AG09309 (cell line): ENCODE results near the gene GNL1.
"Not testable (repeated sequence)": the region's sequence is repeated elsewhere in the genome, so short reads cannot be mapped to it uniquely, and the experiment has no call there.

ENCODE experiments used
- DNase-seq: peaks from one replicate; pipeline ENCODE4 v3.0.0-alpha.2; 2010; ENCODE audit warnings: low read depth
- H3K4me3 ChIP-seq: 2 replicates; pipeline ENCODE4 v1.5.1; 2011; ENCODE audit warnings: mild to moderate bottlenecking, low read depth, low read length, moderate library complexity; ENCODE audit not compliant: control insufficient read depth
- CTCF ChIP-seq: IDR thresholded peaks from 2 replicates; pipeline ENCODE4 v1.5.1; 2011; ENCODE audit warnings: mild to moderate bottlenecking, low read depth, low read length, inconsistent platforms; ENCODE audit not compliant: insufficient read depth, control insufficient read depth; ENCODE audit errors: missing control alignments

The GNL1 gene

GRCh38 chr6:30520522-30520921 lies 35.8 kb downstream of the GNL1 start:
- H3K4me3 ChIP-seq = no peak overlapping the region
- no peak for DNase-seq
- no peak for TF ChIP-seq CTCF

- H3K4me3 ChIP-seq, DNase-seq: not testable (repeated sequence)
These were observed 37.7 kb downstream of the GNL1 start for GRCh38 chr6:30518505-30519145.

GRCh38 chr6:30517767-30518504 lies 38.4 kb downstream of the GNL1 start:
- not testable (repeated sequence) for H3K4me3 ChIP-seq, DNase-seq

- DNase-seq = not testable (repeated sequence)
- H3K4me3 ChIP-seq = peak overlapping the region; percentile 25; the same call in 1 of the 2 replicates
These were observed 39.6 kb downstream of the GNL1 start for GRCh38 chr6:30516754-30517076.

- peak; percentile 86 for DNase-seq
- TF ChIP-seq CTCF = no peak
- H3K4me3 ChIP-seq = peak overlapping the region; percentile 25
These were observed 40.1 kb downstream of the GNL1 start for GRCh38 chr6:30515944-30516753.

- no peak for TF ChIP-seq CTCF
- H3K4me3 ChIP-seq = no peak overlapping the region
- DNase-seq = no peak
These were observed 41.2 kb downstream of the GNL1 start for GRCh38 chr6:30515106-30515505.

- no peak for TF ChIP-seq CTCF
- DNase-seq = no peak
These were observed 42.8 kb downstream of the GNL1 start for GRCh38 chr6:30513451-30513850.

GRCh38 chr6:30511169-30511546 lies 45.1 kb downstream of the GNL1 start:
- TF ChIP-seq CTCF = no peak
- no peak for DNase-seq
- no peak overlapping the region for H3K4me3 ChIP-seq

More at GRCh38 chr6:30513451-30513850, 42.8 kb downstream of the GNL1 start:
- no peak overlapping the region for H3K4me3 ChIP-seq
